Activated T-cell treated with anti-CD3 and anti-CD28 coated beads, Interleukin-2, amount 50 U/mL, for 1 hour (primary cell): ENCODE data around the gene EDN2.

Source experiments
- DNase-seq: peaks from one replicate; pipeline ENCODE4 v3.0.0-alpha.2; 2020

EDN2 gene

DNA sequence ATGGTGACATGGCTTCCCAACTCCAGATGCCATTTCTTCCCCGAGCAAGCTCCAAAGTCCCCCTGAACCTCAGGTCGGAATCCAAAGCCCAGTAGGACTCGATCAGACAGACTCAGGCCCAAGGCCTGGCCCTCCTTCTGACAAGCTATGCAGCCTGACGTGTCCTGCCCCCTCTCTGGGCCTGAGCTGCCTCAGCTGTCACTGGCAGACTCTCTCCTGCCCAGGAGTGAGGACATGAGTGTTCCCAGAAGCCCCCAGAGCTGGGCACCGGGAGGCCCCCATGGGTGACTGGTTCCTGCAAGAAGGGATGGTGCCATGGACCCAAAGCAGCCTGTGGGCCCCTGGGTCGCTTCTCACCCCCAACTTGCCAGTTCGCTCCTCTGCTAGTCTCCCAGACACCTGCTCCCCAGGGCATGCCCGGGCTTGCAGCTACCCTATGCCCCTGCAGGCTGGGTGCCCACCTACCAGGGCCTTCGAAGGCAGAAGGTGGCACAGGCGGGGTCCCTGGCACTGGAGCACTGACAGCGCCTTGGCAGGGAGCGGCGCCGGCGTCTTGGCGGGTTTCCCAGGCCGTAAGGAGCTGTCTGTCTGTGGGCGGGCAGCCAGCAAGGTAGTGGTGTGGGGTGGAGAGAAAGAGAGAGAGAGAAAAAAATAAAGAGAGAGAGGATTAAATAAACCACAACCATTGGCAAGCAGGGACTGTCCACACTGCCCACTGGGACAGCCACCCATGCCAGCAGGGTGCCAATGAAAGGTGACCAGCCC lies 2.3 kb downstream of the EDN2 start:
- no peak for DNase-seq

DNA sequence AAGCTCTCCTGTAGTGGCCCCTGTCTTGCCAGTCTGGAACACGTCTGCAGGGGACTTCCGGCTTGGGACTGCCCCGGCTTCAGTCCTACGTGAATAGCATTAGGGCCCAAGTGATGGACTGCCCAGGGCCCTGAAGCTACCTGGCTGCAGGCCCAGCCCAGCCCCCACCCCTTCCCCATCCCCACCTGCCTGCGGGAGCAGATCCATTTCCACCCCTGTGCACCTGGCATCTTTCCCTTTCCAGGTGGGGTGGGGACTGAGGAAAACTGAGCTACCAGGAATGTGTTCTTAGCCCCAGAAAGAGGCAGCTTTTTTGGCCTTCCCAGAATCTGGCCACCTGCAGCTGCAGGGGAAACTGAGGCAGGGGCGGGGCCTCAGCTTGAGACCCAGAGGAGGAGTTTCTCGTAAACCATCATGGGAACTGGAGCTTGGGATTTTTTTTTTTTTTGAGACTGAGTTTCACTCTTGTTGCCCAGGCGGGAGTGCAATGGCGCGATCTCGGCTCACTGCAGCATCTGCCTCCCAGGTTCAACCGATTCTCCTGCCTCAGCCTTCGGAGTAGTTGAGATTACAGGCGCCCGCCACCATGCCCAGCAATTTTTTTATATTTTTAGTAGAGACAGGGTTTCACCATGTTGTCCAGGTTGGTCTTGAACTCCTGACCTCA lies 3.2 kb downstream of the EDN2 start:
- DNase-seq: no peak

- no peak for DNase-seq
These were observed 4.0 kb downstream of the EDN2 start for GRCh38 chr1:41480204-41481108.

- DNase-seq: no peak
These were observed 4.7 kb downstream of the EDN2 start for GRCh38 chr1:41479808-41480160.

DNA sequence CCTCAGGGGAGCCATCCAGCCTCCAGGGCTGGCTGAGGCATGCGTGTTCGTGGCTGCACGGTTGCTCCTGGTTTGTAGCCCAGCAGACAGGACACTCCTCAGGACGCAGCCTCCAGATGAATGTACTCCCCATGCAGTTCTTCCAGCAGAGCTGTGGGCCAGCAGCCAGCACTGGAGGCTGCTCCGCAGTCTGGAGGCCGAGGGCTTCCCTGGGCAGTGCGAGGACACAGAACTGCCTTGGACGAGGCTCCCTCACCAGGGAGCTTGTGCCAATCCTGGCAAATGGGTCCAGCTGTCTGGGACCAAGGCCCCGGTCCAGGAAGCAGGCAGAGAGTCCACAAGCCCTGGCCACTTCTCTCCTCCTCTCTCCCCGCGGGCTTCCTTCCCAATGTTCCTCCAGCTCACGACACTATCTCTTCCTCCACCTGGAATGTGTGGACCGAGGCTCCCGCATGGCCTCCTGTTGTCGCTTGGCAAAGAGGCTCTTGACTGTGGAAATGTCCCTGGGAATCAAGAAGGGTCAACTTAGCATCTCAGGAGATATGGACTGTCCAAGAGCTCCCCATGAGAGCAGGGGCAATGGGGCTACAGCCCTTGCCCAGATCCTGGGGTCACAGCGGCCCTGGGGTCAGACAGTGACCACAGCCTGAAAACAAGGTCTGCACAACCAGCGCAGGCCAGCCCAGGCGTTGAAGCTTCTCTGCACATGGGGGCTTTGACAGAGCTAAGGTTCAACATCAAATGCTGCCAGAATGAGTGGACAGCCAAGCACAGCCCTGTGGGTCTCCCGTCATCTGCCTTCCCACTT lies 5.3 kb downstream of the EDN2 start:
- no peak for DNase-seq

GRCh38 chr1:41478118-41478748 lies 6.2 kb downstream of the EDN2 start:
- DNase-seq: no peak

- DNase-seq: no peak
These were observed 7.6 kb downstream of the EDN2 start for GRCh38 chr1:41476807-41477361.

- no peak for DNase-seq
These were observed 8.5 kb downstream of the EDN2 start for GRCh38 chr1:41475859-41476567.

DNA sequence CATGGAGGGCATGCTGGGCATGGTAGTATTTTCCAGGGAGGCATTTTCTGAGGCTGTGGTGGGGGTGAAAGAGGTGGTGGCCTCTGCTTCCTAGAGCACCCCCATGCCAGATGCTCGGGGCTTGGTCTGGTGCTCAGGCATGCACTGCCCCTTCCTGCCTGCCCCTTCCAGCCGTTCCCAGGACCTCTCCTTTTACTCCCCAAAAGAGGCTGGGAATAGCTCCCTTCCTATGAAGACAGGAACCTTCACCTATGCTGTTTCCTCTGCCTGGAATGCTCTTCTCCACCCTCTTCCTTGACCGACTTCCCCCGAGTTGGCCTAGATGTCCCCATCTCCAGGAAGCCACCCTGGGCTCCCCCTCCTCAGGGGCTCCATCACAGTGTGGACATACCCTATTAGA lies 9.1 kb downstream of the EDN2 start:
- no peak for DNase-seq

- no peak for DNase-seq
These were observed 9.8 kb downstream of the EDN2 start for GRCh38 chr1:41474490-41475271.

GRCh38 chr1:41473738-41474362 lies 10.6 kb downstream of the EDN2 start:
- DNase-seq: no peak

GRCh38 chr1:41471658-41472057 lies 12.8 kb downstream of the EDN2 start:
- DNase-seq: no peak

GRCh38 chr1:41469706-41470105 lies 14.8 kb downstream of the EDN2 start:
- no peak for DNase-seq

DNA sequence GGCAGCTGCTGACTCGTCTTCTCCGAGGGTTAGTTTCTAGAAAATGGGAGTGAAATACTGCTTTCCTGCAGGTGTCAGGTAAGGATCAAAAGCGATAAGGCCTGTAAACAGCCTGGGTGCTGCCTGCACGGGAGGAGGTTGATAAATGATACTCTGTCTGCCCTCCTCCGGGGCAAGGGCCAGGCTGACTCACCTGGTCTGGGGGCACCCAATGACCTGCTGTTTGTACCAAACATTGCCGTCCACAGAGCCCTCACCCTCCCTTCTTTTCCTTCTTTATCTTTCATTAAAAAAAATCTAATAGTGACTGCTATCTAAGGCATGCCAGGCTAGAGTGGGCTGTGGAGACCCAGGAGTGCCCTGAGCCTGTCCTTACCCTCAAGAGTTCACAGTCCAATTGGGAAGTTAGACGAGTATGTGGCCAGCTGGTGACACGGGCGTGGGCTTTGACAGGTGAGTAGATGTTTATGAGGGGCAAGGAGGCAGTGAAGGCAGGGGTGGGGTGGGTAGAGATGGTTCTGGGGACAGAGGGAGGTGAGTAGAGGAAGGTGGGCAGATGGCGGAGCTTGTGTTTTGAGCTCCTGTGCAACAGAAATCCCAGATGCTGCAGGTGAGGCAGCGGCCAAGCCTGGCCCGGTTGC lies 16.2 kb downstream of the EDN2 start:
- no peak for DNase-seq

DNA sequence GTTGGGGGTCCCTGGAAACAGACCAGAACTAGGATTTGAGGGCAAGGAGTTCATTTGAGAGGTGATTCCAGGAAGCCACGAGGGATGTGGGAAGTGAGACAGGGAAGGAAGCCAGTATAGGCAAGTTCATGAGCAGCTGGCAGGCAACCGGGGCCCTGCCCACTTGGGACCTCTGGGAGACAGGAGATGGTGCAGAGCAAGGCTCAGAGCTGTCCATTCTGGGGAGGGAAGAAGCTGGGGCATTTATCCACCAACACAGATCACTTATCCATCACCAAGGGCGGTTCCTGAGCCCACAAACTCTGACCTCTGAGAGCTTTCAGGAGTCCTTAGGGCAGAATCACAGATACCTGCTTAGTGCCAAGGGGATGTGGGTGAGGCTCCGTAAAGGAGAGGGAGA lies 16.8 kb downstream of the EDN2 start:
- no peak for DNase-seq

DNA sequence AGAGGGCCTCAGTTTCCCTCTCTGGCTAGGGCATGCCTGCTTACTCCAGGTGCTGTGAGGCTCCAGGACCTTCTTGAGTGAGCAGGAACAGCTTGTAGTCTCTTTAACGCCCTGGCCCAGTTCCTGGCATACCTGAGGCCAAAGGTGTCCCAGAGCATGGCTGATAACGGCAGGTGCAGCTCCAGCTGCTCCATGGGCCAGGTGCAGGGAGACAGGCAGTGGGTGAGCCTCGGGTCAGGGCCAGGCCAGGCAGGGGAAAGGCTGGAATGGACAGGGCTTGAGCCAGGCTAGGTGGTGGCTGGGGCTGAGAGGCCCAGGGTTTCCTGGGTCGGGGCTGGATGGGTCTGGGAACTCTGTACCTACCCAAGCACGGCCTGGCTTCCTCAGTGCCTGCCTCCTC lies 18.3 kb downstream of the EDN2 start:
- no peak for DNase-seq

GRCh38 chr1:41465741-41466140 lies 18.7 kb downstream of the EDN2 start:
- DNase-seq: no peak

- DNase-seq: no peak
These were observed 19.6 kb downstream of the EDN2 start for GRCh38 chr1:41464885-41465284.

DNA sequence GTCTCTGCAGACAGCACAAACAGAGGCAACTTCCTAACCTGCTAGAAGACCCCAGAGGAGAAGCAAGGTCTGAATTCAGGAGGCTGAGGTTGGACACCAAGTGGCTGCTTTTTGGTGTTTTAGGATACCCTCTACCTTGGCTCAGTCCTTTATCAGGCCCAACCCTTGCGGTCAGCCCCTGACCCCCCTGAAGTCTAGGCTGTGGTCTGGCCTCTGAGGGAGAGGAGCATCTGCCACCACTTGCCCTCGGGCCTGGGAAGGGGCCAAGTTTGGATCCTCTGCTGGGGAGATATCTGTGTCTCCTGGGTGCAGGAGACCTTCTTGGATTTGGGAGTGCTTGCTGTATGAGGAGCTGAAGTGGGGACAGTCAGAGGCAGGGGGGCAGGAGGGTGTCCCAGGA lies 21.0 kb downstream of the EDN2 start:
- no peak for DNase-seq

DNA sequence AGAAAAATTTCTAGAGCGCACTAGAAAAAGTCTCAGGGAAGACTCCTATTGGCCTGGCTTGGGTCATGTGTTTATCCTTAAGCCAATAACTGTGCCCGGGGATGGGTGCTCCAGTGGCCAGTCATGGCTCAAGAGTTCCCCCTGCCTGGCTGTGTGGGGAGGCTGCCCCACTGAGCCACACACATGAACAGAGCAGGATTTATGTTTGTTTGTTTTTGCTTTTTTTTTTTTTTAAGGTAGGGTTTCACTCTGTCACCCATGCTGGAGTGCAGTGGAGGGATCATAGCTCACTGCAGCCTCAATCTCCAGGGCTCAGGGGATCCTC lies 21.8 kb downstream of the EDN2 start:
- no peak for DNase-seq
